HG02852 (cell line): Measurements from ENCODE around the gene TENM3.

Experiments used
- ATAC-seq: cut with Tn5 transposase; IDR thresholded peaks from one replicate; pipeline ENCODE4 v1.9.1; 2021; ENCODE audit warnings: mild to moderate bottlenecking, moderate library complexity; ENCODE audit not compliant: unreplicated experiment

TENM3 gene

GRCh38 chr4:182280436-182281111 lies 37.4 kb downstream of the TENM3 start:
- no peak for ATAC-seq

GRCh38 chr4:182286035-182286434 lies 42.8 kb downstream of the TENM3 start:
- no peak for ATAC-seq

GRCh38 chr4:182286931-182287330 lies 43.7 kb downstream of the TENM3 start:
- ATAC-seq = no peak

- no peak for ATAC-seq
These were observed 45.3 kb downstream of the TENM3 start for GRCh38 chr4:182288534-182288933.

- ATAC-seq = no peak
These were observed 46.6 kb downstream of the TENM3 start for GRCh38 chr4:182289809-182290208.

GRCh38 chr4:182291175-182291574 lies 48.0 kb downstream of the TENM3 start:
- no peak for ATAC-seq

GRCh38 chr4:182291597-182292270 lies 48.5 kb downstream of the TENM3 start:
- ATAC-seq = no peak

GRCh38 chr4:182292612-182293011 lies 49.4 kb downstream of the TENM3 start:
- ATAC-seq = no peak

- no peak for ATAC-seq
These were observed 50.6 kb downstream of the TENM3 start for GRCh38 chr4:182293691-182294255.

- ATAC-seq = no peak
These were observed 51.2 kb downstream of the TENM3 start for GRCh38 chr4:182294451-182294850.

GRCh38 chr4:182297659-182298058 lies 54.5 kb downstream of the TENM3 start:
- no peak for ATAC-seq

- ATAC-seq = no peak
These were observed 58.5 kb downstream of the TENM3 start for GRCh38 chr4:182301736-182302135.

- ATAC-seq = no peak
These were observed 60.6 kb downstream of the TENM3 start for GRCh38 chr4:182303847-182304246.

GRCh38 chr4:182306792-182307507 lies 63.7 kb downstream of the TENM3 start:
- ATAC-seq = no peak

- ATAC-seq = no peak
These were observed 64.5 kb downstream of the TENM3 start for GRCh38 chr4:182307746-182308145.

- ATAC-seq = no peak
These were observed 66.7 kb downstream of the TENM3 start for GRCh38 chr4:182309877-182310276.

- no peak for ATAC-seq
These were observed 67.1 kb downstream of the TENM3 start for GRCh38 chr4:182310316-182310715.

- no peak for ATAC-seq
These were observed 67.8 kb downstream of the TENM3 start for GRCh38 chr4:182310962-182311361.

GRCh38 chr4:182314537-182314936 lies 71.3 kb downstream of the TENM3 start:
- ATAC-seq = no peak

GRCh38 chr4:182318256-182318655 lies 75.1 kb downstream of the TENM3 start:
- ATAC-seq = no peak

GRCh38 chr4:182320092-182320491 lies 76.9 kb downstream of the TENM3 start:
- ATAC-seq = no peak

GRCh38 chr4:182320580-182320979 lies 77.4 kb downstream of the TENM3 start:
- no peak for ATAC-seq
